Activated CD4-positive, CD25-positive, alpha-beta regulatory T cell treated with anti-CD3 and anti-CD28 coated beads, Interleukin-2, amount 50 U/mL, for 16 hours (primary cell): ENCODE data around the gene CARD10.

Experiments used
- DNase-seq: peaks from one replicate; pipeline ENCODE4 v3.0.0-alpha.2; 2020; ENCODE audit warnings: low read depth, low spot score

CARD10 gene

DNA sequence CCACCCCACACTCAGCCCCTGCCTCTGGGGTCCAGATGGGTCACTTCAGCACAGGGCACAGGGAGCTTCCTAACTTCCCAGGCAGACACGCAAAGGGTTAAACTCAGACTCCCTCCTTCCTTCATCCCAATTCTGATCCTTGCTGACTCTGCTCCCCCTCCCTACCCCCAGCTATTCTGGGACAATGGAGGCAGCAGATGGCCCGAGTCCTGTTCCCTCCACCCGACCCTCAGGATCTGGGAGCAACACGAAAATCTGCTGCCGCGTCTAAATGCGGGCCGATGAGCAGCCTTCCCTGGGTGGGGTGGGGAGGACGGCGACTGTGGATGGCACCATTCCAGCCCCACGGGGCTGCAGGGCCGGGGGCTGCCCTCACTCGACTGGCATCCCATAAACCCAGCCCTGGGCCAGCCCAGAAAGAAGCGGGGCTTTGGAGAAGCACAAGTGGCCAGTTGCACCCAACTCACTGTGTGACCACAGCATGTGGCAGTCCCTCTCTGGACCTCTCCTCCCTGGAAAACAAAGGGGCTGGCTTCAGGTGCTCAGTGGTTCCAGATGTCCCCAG is 51.7 kb downstream of the CARD10 start:
- no peak for DNase-seq

DNA sequence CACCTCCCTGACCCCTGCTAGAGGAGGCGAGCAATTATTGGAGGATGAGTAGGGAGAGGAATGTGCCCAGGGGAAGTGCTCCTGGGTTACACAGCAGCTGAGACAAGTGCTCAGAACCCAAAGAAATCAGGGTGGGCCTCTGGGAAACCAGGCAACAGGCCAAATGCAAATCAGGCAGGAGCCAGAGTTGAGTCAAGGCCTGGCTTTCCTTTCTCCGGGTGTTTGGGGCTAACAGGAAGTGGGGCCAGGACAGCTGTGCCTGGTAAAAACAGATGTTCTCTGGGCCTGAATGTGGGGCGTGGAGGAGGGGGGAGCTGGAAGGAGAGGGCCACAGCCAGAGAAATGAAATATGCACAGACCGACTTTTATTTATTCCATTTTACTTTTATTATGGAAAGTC is 55.0 kb downstream of the CARD10 start:
- no peak for DNase-seq

DNA sequence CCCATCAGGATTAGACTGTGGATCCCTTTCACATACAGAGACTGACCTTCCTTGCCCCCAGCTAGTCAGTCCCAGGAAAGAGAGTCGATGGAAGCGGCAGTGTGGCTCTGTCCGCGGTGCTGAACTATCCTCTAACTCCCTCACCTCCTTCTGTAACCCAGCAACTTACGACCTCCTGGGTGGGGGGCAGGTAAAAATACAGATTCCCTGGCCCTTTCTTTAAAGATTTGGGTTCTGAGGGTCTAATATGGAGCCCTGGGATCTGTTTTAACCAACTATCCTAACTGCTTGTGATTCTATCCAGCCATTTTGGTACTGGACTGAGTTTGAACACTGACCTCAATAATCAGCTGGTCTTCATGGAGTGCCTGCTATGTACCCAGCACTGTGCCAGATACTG is 56.2 kb downstream of the CARD10 start:
- no peak for DNase-seq

DNA sequence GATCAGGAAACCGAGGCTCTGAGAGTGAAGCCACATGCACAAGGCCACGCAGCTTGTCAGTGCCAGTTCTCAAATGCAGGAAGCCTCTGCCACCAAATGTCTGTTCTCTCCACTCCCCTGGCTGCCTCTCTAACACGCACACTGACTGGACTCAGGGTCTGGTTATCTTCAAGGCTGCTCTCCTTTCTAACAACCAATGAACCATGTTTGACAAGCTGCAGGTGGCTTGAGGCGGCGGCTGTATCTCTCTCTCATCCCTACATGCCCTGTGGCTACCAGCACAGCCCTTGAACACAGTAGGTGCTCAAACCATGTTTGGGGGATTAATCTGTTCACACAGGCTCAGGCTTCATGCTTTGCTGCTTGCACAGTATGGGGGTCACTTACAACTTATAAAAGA is 56.8 kb downstream of the CARD10 start:
- DNase-seq = no peak

DNA sequence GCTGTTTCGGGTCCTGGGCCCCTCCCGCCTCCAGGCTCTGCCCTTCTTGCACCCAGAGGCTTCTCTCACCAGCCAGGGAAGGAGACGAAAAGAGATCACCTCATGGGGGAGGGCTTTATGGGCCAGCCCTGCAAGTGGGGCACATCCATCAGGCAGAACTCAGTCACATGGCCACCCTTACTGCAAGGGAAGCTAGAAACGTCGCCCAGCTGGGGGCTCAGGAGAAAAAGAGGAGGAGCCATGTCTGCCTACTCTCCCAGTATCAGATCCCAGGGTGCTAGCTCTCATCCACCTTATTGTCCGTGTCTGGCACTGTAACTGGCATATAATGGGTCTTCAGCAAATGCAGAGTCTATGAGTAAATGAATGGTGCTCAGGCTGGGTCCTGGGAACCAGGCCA is 57.3 kb downstream of the CARD10 start:
- no peak for DNase-seq

DNA sequence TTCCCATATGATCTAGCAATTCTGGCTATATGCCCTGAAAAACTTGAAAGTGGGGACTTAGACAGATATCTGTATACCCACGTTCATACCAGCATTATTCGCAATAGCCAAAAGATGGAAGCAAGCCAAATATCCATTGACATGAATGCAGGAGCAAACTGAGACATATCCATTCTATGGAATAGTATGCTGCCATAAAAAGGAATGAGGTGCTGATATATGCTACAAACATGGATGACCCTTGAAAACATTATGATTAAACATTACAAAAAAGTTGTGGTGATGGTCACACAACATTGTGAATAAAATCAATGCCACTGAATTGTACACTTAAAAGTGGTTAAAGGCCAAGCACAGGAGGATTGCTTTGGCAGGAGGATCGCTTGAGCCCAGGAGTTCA is 58.5 kb downstream of the CARD10 start:
- DNase-seq = no peak

GRCh38 chr22:37459206-37459605 is 60.0 kb downstream of the CARD10 start:
- DNase-seq = no peak

DNA sequence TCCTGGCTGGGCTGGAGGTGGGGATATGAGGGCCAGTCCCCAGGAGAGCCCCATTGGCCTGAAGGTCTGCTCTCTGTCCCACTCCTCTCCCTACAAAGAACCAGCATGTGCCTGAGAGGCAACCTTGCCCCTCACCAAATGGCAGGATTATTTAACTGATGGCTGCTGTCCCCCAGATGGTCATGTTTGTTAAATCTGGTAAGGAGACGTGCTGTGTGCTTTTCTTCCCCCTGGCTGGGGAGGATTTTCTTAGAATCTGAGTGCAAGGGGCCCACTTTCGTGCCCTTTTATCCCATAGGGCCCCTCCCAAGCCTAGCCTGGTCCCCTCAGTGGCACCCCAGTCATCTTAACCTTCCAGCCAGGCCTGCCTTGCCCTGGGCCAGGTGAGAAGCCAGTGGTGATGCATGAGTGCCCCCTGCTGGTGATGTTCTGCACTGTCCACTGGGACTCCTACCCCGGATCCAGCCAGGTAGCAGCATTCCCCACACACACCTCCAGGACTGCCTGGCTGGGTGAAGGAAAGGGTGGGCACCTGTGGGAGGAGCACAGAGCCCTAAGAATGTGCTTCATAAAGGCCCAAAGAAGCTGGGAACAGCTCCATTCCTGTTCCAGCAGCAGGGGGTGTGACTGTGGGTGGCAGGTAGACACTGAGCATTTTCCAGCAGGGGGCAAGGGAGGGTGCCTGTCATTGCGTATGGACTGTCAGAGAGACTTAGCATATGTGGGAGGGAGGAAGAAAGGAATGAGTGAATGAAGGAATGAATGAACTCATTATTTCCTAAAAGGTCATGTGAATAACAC is 61.9 kb downstream of the CARD10 start:
- DNase-seq = peak; percentile 67

- no peak for DNase-seq
Measured at GRCh38 chr22:37456346-37456745, 62.9 kb downstream of the CARD10 start.

- DNase-seq = no peak
Measured at GRCh38 chr22:37455896-37456295, 63.3 kb downstream of the CARD10 start.

DNA sequence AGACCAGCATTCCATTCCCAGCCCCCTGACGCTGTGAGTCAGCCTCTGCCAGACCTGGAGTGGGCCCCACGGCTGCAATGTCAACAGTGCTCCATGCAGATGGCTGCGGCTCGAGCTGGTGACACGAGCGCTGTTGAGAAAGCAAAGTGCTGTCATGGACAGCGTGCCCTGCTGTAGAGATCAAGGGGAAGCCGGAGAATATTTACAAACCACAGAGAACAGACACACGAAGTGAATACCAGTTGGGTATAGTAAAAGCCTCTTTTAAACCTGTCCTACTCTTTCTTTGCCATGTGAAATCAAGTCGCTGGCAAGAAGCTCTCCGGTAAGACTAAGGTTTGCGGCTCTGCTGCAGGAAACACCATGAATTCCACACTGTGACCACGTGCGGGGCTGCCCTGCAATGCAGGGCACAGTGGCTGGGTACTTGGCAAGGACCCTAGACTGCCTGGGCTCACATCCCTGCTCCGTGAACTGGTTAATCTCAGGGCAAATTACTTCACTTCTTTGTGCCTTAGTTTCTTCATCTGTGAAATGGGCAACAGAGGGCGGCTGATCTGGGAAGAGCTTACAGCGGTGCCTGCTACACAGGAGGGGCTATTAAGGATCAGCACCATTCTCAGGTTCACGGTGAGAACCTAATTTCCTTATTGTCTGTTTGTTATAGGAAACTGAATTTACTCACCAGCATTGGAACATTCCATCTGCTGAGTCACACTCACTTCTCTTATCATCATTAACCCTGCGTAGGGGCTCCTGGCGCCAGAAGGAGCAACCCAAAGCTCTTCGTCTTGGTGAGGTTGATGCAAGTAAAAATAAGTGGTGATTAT is 64.1 kb downstream of the CARD10 start:
- DNase-seq = no peak

GRCh38 chr22:37453696-37454095 is 65.5 kb downstream of the CARD10 start:
- no peak for DNase-seq

DNA sequence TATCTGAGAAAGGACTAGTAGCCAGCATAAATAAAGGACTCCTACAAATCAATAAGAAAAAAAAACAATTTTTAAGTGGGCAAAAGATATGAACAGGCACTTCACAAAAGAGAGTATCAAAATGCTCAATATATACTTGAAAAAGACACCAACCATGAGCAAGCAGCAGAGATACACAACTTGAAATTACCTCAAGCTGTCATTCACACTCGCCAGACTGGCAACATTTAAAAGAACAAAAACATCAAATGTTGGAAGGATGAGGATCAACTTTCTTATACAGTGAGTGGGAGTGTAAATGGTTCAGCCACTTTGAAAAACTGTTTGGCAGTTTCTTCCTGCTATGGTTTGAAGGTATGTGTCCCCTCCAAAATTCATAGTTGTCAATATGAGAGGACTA is 68.0 kb downstream of the CARD10 start:
- DNase-seq = no peak

GRCh38 chr22:37449331-37450001 is 69.7 kb downstream of the CARD10 start:
- DNase-seq = no peak

DNA sequence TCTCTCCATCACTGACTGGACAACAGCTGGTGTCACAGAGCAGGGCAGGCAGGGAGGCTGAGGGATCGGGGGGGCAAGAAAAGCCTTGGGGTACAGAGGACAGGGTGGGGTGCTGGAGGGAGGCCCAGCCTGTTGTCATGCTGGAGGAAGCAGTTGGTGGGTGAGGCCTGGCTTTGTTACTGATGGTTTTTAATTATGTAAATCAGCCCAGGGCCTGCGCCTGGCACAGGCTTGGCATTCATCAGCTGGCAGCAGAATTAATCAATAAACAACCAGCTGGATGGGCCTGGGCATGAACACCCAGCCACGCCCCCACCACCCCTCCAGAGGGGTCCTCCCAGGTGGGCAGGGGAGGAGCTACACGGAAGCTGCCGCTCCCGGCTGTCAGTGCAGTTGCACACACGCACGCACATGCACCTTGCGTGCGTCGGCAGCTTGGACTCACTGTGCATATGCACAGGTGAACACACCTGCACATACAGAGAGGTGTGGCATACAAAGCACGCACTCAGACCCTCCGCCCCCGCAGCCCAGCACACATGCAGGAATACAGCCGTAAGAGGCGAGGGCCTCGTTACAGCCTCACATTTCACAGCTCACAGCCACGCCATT is 70.6 kb downstream of the CARD10 start:
- DNase-seq = no peak

GRCh38 chr22:37445501-37445900 is 73.7 kb downstream of the CARD10 start:
- no peak for DNase-seq

GRCh38 chr22:37443977-37444376 is 75.2 kb downstream of the CARD10 start:
- no peak for DNase-seq

DNA sequence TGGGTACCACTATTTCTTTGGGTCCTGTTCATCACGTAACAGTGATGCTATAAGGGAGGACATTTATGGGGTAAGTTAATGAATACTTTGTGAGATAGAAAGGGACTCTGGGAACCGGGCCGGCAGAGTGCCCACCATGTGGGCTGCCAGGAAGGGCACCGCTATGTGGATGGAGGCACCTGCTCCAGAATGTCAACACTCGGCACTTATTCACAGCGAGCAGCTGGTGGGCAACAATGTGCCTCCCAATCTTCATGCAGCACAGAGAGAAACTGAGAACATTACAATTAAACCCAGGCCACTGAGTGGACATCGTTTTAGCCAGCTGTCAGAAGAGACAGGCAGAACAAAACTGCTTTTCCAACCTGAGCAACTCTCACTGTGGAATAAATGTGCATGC is 76.1 kb downstream of the CARD10 start:
- DNase-seq = no peak

- no peak for DNase-seq
Measured at GRCh38 chr22:37442537-37442936, 76.7 kb downstream of the CARD10 start.

DNA sequence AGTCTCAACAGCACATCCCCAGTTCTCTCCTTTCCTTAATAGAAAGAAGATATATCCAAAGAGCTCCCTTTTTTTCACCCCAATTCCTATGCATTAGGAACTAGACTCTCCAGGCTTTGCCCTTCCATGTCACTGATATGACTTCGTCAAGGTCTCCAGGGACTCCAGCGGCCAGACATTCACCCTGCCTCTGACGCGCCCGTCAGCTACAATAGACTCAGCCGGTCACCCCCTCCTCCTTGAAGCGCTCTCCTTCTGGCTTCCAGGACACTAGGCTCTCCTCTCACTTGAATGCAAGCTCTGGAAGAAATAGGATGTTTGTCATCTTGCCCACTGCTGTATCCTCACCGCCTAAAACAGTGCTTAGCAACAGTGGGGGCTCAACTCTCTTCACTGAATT is 77.1 kb downstream of the CARD10 start:
- no peak for DNase-seq

DNA sequence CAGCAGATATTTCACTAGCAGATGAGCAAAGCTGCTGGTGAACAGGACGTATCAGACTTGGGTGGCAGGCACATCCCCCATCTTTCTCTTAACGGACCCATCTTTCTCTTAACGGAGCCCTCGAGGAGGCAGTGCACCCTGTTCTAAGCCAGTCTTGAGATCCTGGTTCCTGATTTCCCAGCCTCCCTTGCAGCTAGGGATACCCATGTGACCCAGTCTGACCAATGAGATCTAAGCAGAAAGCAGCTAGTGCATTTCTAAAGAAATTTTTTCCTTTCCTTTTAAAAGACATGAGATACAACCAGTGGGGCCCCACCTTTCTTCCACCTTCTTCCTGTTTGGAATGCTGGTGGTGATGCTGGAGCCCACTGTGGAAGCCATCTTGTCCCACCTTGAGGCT is 78.3 kb downstream of the CARD10 start:
- DNase-seq = no peak
